Omental fat pad (tissue), 4 donors: ENCODE results near the gene EGR4. TPM values are rescaled to one million over a fixed set of nuclear protein-coding genes. Genes with fewer than 3 reads are reported as not detected.

Source experiments
- ATAC-seq: fragments of 150-250 bp; one replicate; pipeline ENCODE4 v1.9.1; 2016; ENCODE audit warnings: mild to moderate bottlenecking, moderate library complexity; ENCODE audit not compliant: low FRiP score
- DNase-seq: peaks from one replicate; pipeline ENCODE4 v3.0.0-alpha.2; 2019; ENCODE audit warnings: low spot score
- total RNA-seq, 4 donors: library from RNA; depleted of rRNA; stranded (reverse); fragments of >200 nt; gene quantifications; one replicate each; pipeline ENCODE4 v1.1.0, GENCODE V29; 2016
- TF ChIP-seq, protein P1 (sequence below), 3 donors: fragments of 450-650 bp; IDR thresholded peaks; one replicate each; pipeline ENCODE4 v1.5.1; 2016 to 2017; ENCODE audit warnings: antibody characterized with exemption in 3 of 3, mild to moderate bottlenecking in 3 of 3, moderate library complexity in 2 of 3

The EGR4 gene
- total RNA-seq, 4 donors from 2014 or later: not detected

- no peak for ATAC-seq
- TF ChIP-seq, protein P1, sequence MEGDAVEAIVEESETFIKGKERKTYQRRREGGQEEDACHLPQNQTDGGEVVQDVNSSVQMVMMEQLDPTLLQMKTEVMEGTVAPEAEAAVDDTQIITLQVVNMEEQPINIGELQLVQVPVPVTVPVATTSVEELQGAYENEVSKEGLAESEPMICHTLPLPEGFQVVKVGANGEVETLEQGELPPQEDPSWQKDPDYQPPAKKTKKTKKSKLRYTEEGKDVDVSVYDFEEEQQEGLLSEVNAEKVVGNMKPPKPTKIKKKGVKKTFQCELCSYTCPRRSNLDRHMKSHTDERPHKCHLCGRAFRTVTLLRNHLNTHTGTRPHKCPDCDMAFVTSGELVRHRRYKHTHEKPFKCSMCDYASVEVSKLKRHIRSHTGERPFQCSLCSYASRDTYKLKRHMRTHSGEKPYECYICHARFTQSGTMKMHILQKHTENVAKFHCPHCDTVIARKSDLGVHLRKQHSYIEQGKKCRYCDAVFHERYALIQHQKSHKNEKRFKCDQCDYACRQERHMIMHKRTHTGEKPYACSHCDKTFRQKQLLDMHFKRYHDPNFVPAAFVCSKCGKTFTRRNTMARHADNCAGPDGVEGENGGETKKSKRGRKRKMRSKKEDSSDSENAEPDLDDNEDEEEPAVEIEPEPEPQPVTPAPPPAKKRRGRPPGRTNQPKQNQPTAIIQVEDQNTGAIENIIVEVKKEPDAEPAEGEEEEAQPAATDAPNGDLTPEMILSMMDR (IDR thresholded peaks at IDR 0.05): no peak
- no peak for DNase-seq
Measured at GRCh38 chr2:73324126-73324725, 30.9 kb upstream of the EGR4 start.

DNA sequence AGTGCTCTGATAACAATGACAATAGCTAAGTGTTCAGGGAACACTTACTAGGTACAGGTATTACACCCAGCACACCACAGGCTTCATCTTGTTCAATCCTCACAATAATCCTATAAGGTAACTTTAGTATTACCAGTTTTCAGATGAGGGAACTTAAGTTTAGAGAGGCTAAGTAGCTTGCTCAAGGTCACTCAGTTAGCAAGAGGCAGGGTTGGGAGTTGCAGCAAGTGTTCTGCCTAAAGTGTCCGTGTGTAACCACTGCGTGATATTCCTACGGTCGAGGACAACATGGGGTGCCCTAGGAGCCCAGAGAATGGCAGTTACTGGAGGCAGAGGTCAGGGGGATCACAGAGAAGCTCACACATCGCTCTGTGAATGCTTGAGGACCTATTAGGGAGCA is 30.2 kb upstream of the EGR4 start:
- TF ChIP-seq, protein P1 (IDR thresholded peaks at IDR 0.05): no peak

DNA sequence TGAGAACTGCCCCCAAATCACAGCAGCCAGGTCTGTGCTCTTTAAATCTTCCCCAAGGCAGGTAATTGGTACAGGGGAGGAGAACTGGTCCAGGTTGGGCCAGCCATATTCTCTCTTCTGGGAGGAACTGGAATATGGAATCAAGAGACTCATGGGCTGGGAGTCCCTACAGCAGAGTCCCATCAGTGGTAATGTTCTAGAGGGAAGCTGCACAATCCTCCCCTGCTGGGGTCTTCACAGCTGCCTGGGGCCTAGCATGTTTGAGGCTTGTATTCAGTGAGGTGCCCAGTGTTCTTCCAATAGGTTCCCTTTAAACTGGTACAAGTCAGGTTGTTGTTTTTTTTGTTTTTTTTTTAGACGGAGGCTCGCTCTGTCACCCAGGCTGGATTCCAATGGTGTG is 21.1 kb upstream of the EGR4 start:
- ATAC-seq (no peak), DNase-seq (no peak)
- TF ChIP-seq, protein P1 (IDR thresholded peaks at IDR 0.05): no peak

More for the DNA sequence above, 30.2 kb upstream of the EGR4 start:
- no peak for DNase-seq
- no peak for ATAC-seq

DNA sequence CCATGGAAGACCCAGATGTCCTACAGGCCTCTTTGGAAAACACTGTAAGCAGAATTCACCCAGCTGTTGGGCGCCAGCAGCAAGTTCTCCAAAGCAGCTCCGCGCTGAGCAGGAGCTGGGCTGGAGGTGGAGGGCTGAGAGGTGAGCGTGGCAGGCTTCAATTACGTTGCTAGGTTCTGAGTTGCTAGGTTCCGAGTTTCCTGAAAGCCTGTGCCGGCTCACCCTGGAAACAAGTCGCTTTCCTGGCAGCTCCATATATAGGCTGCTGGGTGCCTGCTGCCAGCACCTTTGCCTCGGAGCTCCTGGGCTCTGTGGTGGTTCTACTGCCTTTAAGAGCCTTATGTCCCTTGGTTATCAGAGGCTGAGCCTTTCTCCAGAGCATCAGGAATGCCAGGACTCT is 14.4 kb upstream of the EGR4 start:
- TF ChIP-seq, protein P1 (IDR thresholded peaks at IDR 0.05): no peak
- no peak for DNase-seq
- no peak for ATAC-seq

DNA sequence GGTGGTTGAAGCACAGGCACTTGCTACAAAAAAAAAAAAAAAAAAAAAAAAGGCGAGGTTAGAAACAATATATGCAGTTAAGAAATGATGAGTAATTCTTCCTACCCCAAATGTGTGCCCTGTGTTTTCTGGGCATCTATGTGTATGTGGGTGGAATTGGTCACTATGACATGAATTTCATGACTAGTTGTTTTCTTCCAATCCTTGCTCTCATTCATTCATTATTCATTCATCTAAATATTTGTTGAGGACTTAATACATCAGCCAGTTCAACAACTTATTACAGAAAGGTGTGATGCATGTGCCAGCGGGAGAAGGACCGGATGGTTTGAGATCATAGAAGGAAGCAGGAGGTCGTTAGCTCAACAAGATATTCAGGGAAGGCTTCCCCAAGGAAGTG is 8.3 kb upstream of the EGR4 start:
- TF ChIP-seq, protein P1 (IDR thresholded peaks at IDR 0.05): no peak
- ATAC-seq (no peak), DNase-seq (no peak)

- ATAC-seq: no peak
- TF ChIP-seq, protein P1 (IDR thresholded peaks at IDR 0.05): no peak
- DNase-seq: no peak
Measured at GRCh38 chr2:73300926-73301325, 7.6 kb upstream of the EGR4 start.

DNA sequence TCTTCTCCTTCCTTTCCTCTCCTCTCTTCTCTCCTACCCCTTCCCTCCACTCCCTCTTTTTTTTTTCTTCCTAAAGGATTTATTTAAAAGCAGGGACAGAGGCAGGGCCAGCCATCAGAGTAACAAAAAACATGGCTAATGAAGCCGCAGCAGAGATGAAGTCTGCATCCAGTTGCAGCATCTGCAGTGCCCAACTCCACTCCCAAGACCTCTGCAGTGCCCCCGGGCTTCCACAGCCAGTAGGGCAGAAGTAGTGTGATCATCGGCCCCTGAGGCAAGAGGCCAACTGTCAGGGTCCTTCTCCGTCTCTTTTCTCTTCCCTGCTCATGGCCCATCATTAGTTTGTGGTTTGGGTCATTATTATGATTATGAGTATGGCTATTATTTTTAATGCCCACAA is 4.2 kb upstream of the EGR4 start:
- no peak for ATAC-seq
- DNase-seq: no peak
- TF ChIP-seq, protein P1 (IDR thresholded peaks at IDR 0.05): no peak
